IMR-90 (cell line): ENCODE measurements around the gene MAGI3. TPM values are rescaled to one million over a fixed set of nuclear protein-coding genes. Genes with fewer than 3 reads are reported as not detected.
"Not testable (repeated sequence)": the region's sequence is repeated elsewhere in the genome, so short reads cannot be mapped to it uniquely, and the experiment has no call there.

Experiments used
- ATAC-seq: fragments of 200-7000 bp; cut with Tn5 transposase; 2 replicates; pipeline ENCODE4 v1.9.1; 2020; ENCODE audit warnings: low read depth, mild to moderate bottlenecking, moderate library complexity
- BruUV-seq: library from RNA; stranded (reverse); fragments of 400-500 nt; replicated peaks from 2 replicates; lab custom pipeline; 2021; lab: Mats Ljungman, UMichigan
- CTCF ChIA-PET: fragments of 300-600 bp; formaldehyde crosslinking; extraction: SDS; loops from one replicate; lab custom pipeline; 2021; ENCODE audit warnings: antibody characterized with exemption; lab: Yijun Ruan, JAX
- POLR2A ChIA-PET: fragments of 300-600 bp; sonication (Branson Sonifier 250); formaldehyde crosslinking; loops from one replicate; lab custom pipeline; 2022; ENCODE audit warnings: antibody characterized with exemption; ENCODE audit not compliant: unreplicated experiment; lab: Charles Lee
- DNase-seq: peaks from one replicate; pipeline ENCODE4 v3.0.0; 2013
- H2AFZ ChIP-seq: replicated peaks from 2 replicates; pipeline ENCODE3; 2013; ENCODE audit warnings: low read length, mild to moderate bottlenecking; ENCODE audit not compliant: poor library complexity
- H2AK5ac ChIP-seq: 2 replicates; pipeline ENCODE4 v1.6.1; 2013; ENCODE audit warnings: low read depth, low read length, inconsistent platforms
- H2AK9ac ChIP-seq: replicated peaks from 2 replicates; pipeline ENCODE3; 2013; ENCODE audit warnings: mild to moderate bottlenecking, low read depth, low read length, moderate library complexity; ENCODE audit not compliant: poor library complexity
- H2BK120ac ChIP-seq: 2 replicates; pipeline ENCODE4 v1.6.1; 2013; ENCODE audit warnings: low read depth, low read length, inconsistent platforms
- H2BK15ac ChIP-seq: 3 replicates; pipeline ENCODE4 v1.6.1; 2013; ENCODE audit warnings: low read depth, low read length, inconsistent platforms
- H2BK20ac ChIP-seq: 2 replicates; pipeline ENCODE4 v1.6.1; 2013; ENCODE audit warnings: low read depth, mild to moderate bottlenecking, inconsistent platforms, low read length, moderate library complexity
- H2BK5ac ChIP-seq: 2 replicates; pipeline ENCODE4 v1.6.1; 2013; ENCODE audit warnings: mild to moderate bottlenecking, low read depth, low read length, inconsistent platforms; ENCODE audit not compliant: poor library complexity, severe bottlenecking
- H3K14ac ChIP-seq: replicated peaks from 2 replicates; pipeline ENCODE4 v1.6.1; 2013; ENCODE audit warnings: low read depth, low read length, inconsistent platforms
- H3K18ac ChIP-seq: 2 replicates; pipeline ENCODE4 v1.6.1; 2013; ENCODE audit warnings: low read depth, low read length, control low read depth
- H3K23ac ChIP-seq: 2 replicates; pipeline ENCODE4 v1.6.1; 2013; ENCODE audit warnings: low read depth, low read length, inconsistent platforms
- H3K27ac ChIP-seq: 2 replicates; pipeline ENCODE4 v1.5.1; 2013; ENCODE audit warnings: mild to moderate bottlenecking, control low read depth, low read length; ENCODE audit not compliant: insufficient read depth
- H3K27me3 ChIP-seq: 2 replicates; pipeline ENCODE4 v1.6.1; 2013; ENCODE audit warnings: low read length; ENCODE audit not compliant: control insufficient read depth, insufficient read depth
- H3K36me3 ChIP-seq: 2 replicates; pipeline ENCODE4 v1.6.1; 2013; ENCODE audit warnings: low read length, mixed read lengths; ENCODE audit not compliant: control insufficient read depth, insufficient read depth
- H3K4ac ChIP-seq: 2 replicates; pipeline ENCODE4 v1.6.1; 2013; ENCODE audit warnings: low read depth, low read length, inconsistent platforms
- H3K4me1 ChIP-seq: 2 replicates; pipeline ENCODE4 v1.6.1; 2013; ENCODE audit warnings: low read length, mixed read lengths; ENCODE audit not compliant: control insufficient read depth, insufficient read depth
- H3K4me2 ChIP-seq: 2 replicates; pipeline ENCODE4 v1.6.1; 2013; ENCODE audit warnings: low read depth, mild to moderate bottlenecking, control low read depth, low read length, moderate library complexity
- H3K4me3 ChIP-seq: 2 replicates; pipeline ENCODE4 v1.5.1; 2013; ENCODE audit warnings: low read depth, mild to moderate bottlenecking, control low read depth, low read length, moderate library complexity; ENCODE audit not compliant: insufficient read depth
- H3K56ac ChIP-seq: 2 replicates; pipeline ENCODE4 v1.6.1; 2013; ENCODE audit warnings: low read length, inconsistent platforms; ENCODE audit not compliant: insufficient read depth; ENCODE audit errors: extremely low read depth
- H3K79me1 ChIP-seq, 2 experiments: 2 replicates each; pipeline ENCODE4 v1.6.1; 2013; ENCODE audit warnings: low read length in 2 of 2, inconsistent platforms in 1 of 2, low read depth in 1 of 2
- H3K9ac ChIP-seq: 2 replicates; pipeline ENCODE4 v1.6.1; 2013; ENCODE audit warnings: low read depth, low read length, control low read depth
- H3K9me1 ChIP-seq: 2 replicates; pipeline ENCODE4 v1.6.1; 2013; ENCODE audit warnings: low read length, inconsistent platforms; ENCODE audit not compliant: insufficient read depth
- H3K9me3 ChIP-seq: 2 replicates; pipeline ENCODE4 v1.6.1; 2013; ENCODE audit warnings: low read length; ENCODE audit not compliant: control insufficient read depth, insufficient read depth
- H4K20me1 ChIP-seq: 2 replicates; pipeline ENCODE4 v1.6.1; 2013; ENCODE audit warnings: low read length, inconsistent platforms; ENCODE audit not compliant: insufficient read depth
- H4K5ac ChIP-seq: 2 replicates; pipeline ENCODE4 v1.6.1; 2013; ENCODE audit warnings: mild to moderate bottlenecking, low read depth, low read length, control low read depth
- H4K8ac ChIP-seq, 2 experiments: 2 replicates each; pipeline ENCODE4 v1.6.1; 2013; ENCODE audit warnings: low read depth in 2 of 2, low read length in 2 of 2, control low read depth in 1 of 2, inconsistent platforms in 1 of 2
- H4K91ac ChIP-seq: 2 replicates; pipeline ENCODE4 v1.6.1; 2013; ENCODE audit warnings: low read depth, low read length, inconsistent platforms; ENCODE audit not compliant: insufficient read depth
- WGBS, 2 experiments: methylation state at CpG; one replicate each; pipeline versions ENCODE4 v1.1.5 to v1.1.7; 2013; ENCODE audit warnings: missing lambda C conversion rate in 2 of 2; ENCODE audit not compliant: insufficient read length in 1 of 2; ENCODE audit errors: extremely low coverage in 2 of 2; 5-methylcytosine and 5-hydroxymethylcytosine counted together
- dilution Hi-C: fragments of 300-500 bp; cut with HindIII; formaldehyde crosslinking; loops from one replicate; pipeline ENCODE4 v1.14.3; 2018; ENCODE audit warnings: low sequenced_read_pairs; ENCODE audit not compliant: unreplicated experiment
- in situ Hi-C: fragments of 300-500 bp; cut with MboI; formaldehyde crosslinking; loops from 3 replicates; pipeline ENCODE4 v1.14.3; 2019; ENCODE audit warnings: low sequenced_read_pairs, inconsistent platforms, mixed read lengths
- intact Hi-C: fragments of 100-400 bp; cut with micrococcal nuclease; formaldehyde crosslinking; loops from 2 replicates; pipeline ENCODE4 v1.10.0; 2022
- polyA plus RNA-seq, 3 experiments: library from polyadenylated mRNA; depleted of rRNA; stranded (reverse); fragments of >200 nt; gene quantifications; 2 replicates each; pipeline ENCODE4 v1.2.3, GENCODE V29; 2012; ENCODE audit warnings: low replicate concordance in 1 of 3
- total RNA-seq: library from RNA; depleted of rRNA; stranded (reverse); fragments of >200 nt; gene quantifications from 2 replicates; pipeline ENCODE4 v1.2.3, GENCODE V29; 2012

The MAGI3 gene
- total and polyA plus RNA-seq, 2 of the 4 experiments (the other 2 are of a cell fraction) = 2.5 to 8.8 TPM

- H3K56ac ChIP-seq, ATAC-seq, H4K20me1 ChIP-seq, H2AK9ac ChIP-seq, H3K9ac ChIP-seq, H2BK120ac ChIP-seq, H2BK15ac ChIP-seq, CTCF ChIA-PET, H3K27me3 ChIP-seq, H3K4me3 ChIP-seq, DNase-seq, H2AK5ac ChIP-seq, H3K23ac ChIP-seq, H4K8ac ChIP-seq, H3K79me1 ChIP-seq, H3K27ac ChIP-seq, H3K4me2 ChIP-seq, H2BK20ac ChIP-seq, H2BK5ac ChIP-seq, H3K9me1 ChIP-seq, H4K5ac ChIP-seq, H3K18ac ChIP-seq, H2AFZ ChIP-seq, H3K9me3 ChIP-seq, BruUV-seq, H4K91ac ChIP-seq, POLR2A ChIA-PET, H3K14ac ChIP-seq, H3K4me1 ChIP-seq, H3K4ac ChIP-seq, intact Hi-C loops, dilution Hi-C loops, in situ Hi-C loops, H3K36me3 ChIP-seq: not testable (repeated sequence)
- no CpG with 5 or more reads among the region's 6 CpGs for WGBS, 2 experiments
Measured at GRCh38 chr1:113575744-113576260, 185.5 kb downstream of the MAGI3 start.
